CD8-positive, alpha-beta memory T cell (primary cell): ENCODE measurements around the gene COX7B2. TPM values are rescaled to one million over a fixed set of nuclear protein-coding genes. Genes with fewer than 3 reads are reported as not detected.

Experiments used
- CTCF ChIA-PET: fragments of 350-600 bp; sonication (Branson Sonifier 250); formaldehyde crosslinking; loops from one replicate; lab custom pipeline; 2021; ENCODE audit warnings: antibody characterized with exemption; lab: Charles Lee
- POLR2A ChIA-PET: fragments of 350-600 bp; sonication (Branson Sonifier 250); formaldehyde crosslinking; loops from one replicate; lab custom pipeline; 2021; ENCODE audit warnings: antibody characterized with exemption; lab: Charles Lee
- DNase-seq, 5 donors: peaks; one replicate each; pipeline versions ENCODE4 v3.0.0 to v3.0.0-alpha.2; 2020 to 2022; ENCODE audit warnings: mixed read lengths in 1 of 5
- H3K27ac ChIP-seq: one replicate; pipeline ENCODE4 v1.7.0; 2013; ENCODE audit warnings: low read depth, mild to moderate bottlenecking, low read length, moderate library complexity
- H3K27me3 ChIP-seq: 2 replicates; pipeline ENCODE4 v1.7.0; 2013; ENCODE audit warnings: low read length, mild to moderate bottlenecking; ENCODE audit not compliant: insufficient read depth, poor library complexity, severe bottlenecking
- H3K36me3 ChIP-seq: 2 replicates; pipeline ENCODE4 v1.7.0; 2013; ENCODE audit warnings: mild to moderate bottlenecking, low read length, moderate library complexity; ENCODE audit not compliant: insufficient read depth
- H3K4me1 ChIP-seq: 2 replicates; pipeline ENCODE4 v1.7.0; 2013; ENCODE audit warnings: mild to moderate bottlenecking, low read length, moderate library complexity; ENCODE audit not compliant: insufficient read depth
- H3K4me3 ChIP-seq: 2 replicates; pipeline ENCODE4 v1.7.0; 2013; ENCODE audit warnings: mild to moderate bottlenecking, low read length
- H3K9me3 ChIP-seq: 2 replicates; pipeline ENCODE4 v1.7.0; 2013; ENCODE audit warnings: mild to moderate bottlenecking, low read length
- H3K27ac Mint-ChIP-seq, 8 donors: one replicate each; pipeline ENCODE4 v1.8.0; 2020 to 2021; ENCODE audit warnings: mixed read lengths in 8 of 8, mild to moderate bottlenecking in 6 of 8, inconsistent platforms in 3 of 8, moderate library complexity in 3 of 8
- H3K27me3 Mint-ChIP-seq, 2 donors: one replicate each; pipeline ENCODE4 v1.8.0; 2020 to 2021; ENCODE audit warnings: mixed read lengths in 2 of 2, mild to moderate bottlenecking in 1 of 2, moderate library complexity in 1 of 2
- H3K36me3 Mint-ChIP-seq, 3 donors: one replicate each; pipeline ENCODE4 v1.8.0; 2020 to 2021; ENCODE audit warnings: mixed read lengths in 3 of 3, inconsistent platforms in 1 of 3, mild to moderate bottlenecking in 1 of 3
- H3K4me1 Mint-ChIP-seq, 3 donors: one replicate each; pipeline ENCODE4 v1.8.0; 2020 to 2021; ENCODE audit warnings: mixed read lengths in 3 of 3, inconsistent platforms in 1 of 3, mild to moderate bottlenecking in 1 of 3
- H3K4me3 Mint-ChIP-seq, 7 donors: one replicate each; pipeline ENCODE4 v1.8.0; 2020 to 2021; ENCODE audit warnings: mixed read lengths in 7 of 7, mild to moderate bottlenecking in 6 of 7, moderate library complexity in 4 of 7, inconsistent platforms in 2 of 7
- H3K9me3 Mint-ChIP-seq, 5 donors: one replicate each; pipeline ENCODE4 v1.8.0; 2020 to 2022; ENCODE audit warnings: mixed read lengths in 5 of 5, mild to moderate bottlenecking in 3 of 5, moderate library complexity in 2 of 5, inconsistent platforms in 1 of 5
- polyA plus RNA-seq: library from polyadenylated mRNA; unstranded; fragments of 300-500 nt; fragmentation: Illumina TruSeq; gene quantifications from one replicate; pipeline ENCODE4 v1.2.3, GENCODE V29; 2021
- total RNA-seq, 2 experiments: library from RNA; stranded (reverse); gene quantifications; one replicate each; pipeline ENCODE4 v1.2.3, GENCODE V29; 2021

Gene COX7B2
- total and polyA plus RNA-seq, 3 experiments from 2014 or later = not detected

DNA sequence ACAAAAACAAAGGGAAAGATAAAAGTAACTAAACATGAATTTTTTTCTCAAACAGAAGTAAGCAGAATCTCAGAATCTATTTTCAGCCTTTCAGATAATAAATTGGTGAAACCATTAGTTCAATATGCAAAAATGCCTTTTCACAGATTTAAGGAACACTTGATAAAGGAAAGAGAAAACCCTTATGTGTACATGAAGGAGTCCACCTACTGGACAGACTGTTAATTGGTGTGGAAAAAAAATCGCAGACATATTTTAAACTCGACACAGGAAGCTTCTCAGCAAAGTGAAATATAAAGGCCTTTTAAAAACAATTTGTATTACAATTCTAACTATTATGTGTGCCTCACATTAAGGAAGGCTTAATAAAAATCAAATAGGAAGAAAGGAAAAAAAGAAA, 22.3 kb downstream of the COX7B2 start:
- CTCF ChIA-PET = no interaction called here
- Mint-ChIP-seq H3K9me3 (no peaks in the 10 kb centered on the region), H3K27ac (no peak overlapping the region)

GRCh38 chr4:46878641-46879040, 30.4 kb downstream of the COX7B2 start:
- no peaks in the 10 kb centered on the region for H3K4me1 ChIP-seq
- Mint-ChIP-seq H3K36me3 (no peaks in the 10 kb centered on the region), H3K9me3 (peaks cover 0 to 8% (median 0%) of the 10 kb centered on the region in 5 donors), H3K4me1 (no peaks in the 10 kb centered on the region), H3K27ac (no peak overlapping the region), H3K4me3 (no peak overlapping the region), H3K27me3 (peaks cover 0 to 1% of the 10 kb centered on the region in 2 donors)
- ChIA-PET POLR2A (no interaction called here), CTCF (no interaction called here)
- H3K27me3 ChIP-seq = no peaks in the 10 kb centered on the region
- DNase-seq = no peak
- no peak overlapping the region for H3K4me3 ChIP-seq
- no peak overlapping the region for H3K27ac ChIP-seq
- no peaks in the 10 kb centered on the region for H3K36me3 ChIP-seq
- H3K9me3 ChIP-seq = no peaks in the 10 kb centered on the region

More for the DNA sequence above, 22.3 kb downstream of the COX7B2 start:
- H3K4me1 Mint-ChIP-seq = no peaks in the 10 kb centered on the region
- H3K27me3 Mint-ChIP-seq = no peaks in the 10 kb centered on the region
- no peak for DNase-seq
- Histone ChIP-seq H3K27me3 (no peaks in the 10 kb centered on the region), H3K9me3 (no peaks in the 10 kb centered on the region), H3K4me1 (no peaks in the 10 kb centered on the region), H3K36me3 (no peaks in the 10 kb centered on the region), H3K27ac (no peak overlapping the region), H3K4me3 (no peak overlapping the region)
- H3K36me3 Mint-ChIP-seq = no peaks in the 10 kb centered on the region
- no peak overlapping the region for H3K4me3 Mint-ChIP-seq
- POLR2A ChIA-PET = no interaction called here

GRCh38 chr4:46874811-46875210, 34.2 kb downstream of the COX7B2 start:
- CTCF ChIA-PET = no interaction called here

GRCh38 chr4:46870411-46870810, 38.6 kb downstream of the COX7B2 start:
- H3K9me3 Mint-ChIP-seq = peaks cover 0 to 2% (median 0%) of the 10 kb centered on the region in 5 donors
- no peaks in the 10 kb centered on the region for H3K9me3 ChIP-seq
- H3K36me3 Mint-ChIP-seq = no peaks in the 10 kb centered on the region
- ChIA-PET POLR2A (no interaction called here), CTCF (interaction anchor here (1.5 kb wide), 1 partner anchor 11 kb away, joined by 3 read pairs; no protein-coding TSS in a partner anchor)
- no peak overlapping the region for H3K4me3 ChIP-seq
- H3K36me3 ChIP-seq = no peaks in the 10 kb centered on the region
- H3K27me3 Mint-ChIP-seq = no peaks in the 10 kb centered on the region
- H3K27me3 ChIP-seq = no peaks in the 10 kb centered on the region
- DNase-seq = no peak
- no peaks in the 10 kb centered on the region for H3K4me1 Mint-ChIP-seq
- H3K27ac Mint-ChIP-seq = no peak overlapping the region
- no peak overlapping the region for H3K4me3 Mint-ChIP-seq
- H3K4me1 ChIP-seq = no peaks in the 10 kb centered on the region
- H3K27ac ChIP-seq = no peak overlapping the region

More at GRCh38 chr4:46874811-46875210, 34.2 kb downstream of the COX7B2 start:
- H3K4me3 ChIP-seq = no peak overlapping the region
- no peak for DNase-seq
- no peaks in the 10 kb centered on the region for H3K27me3 ChIP-seq
- H3K9me3 Mint-ChIP-seq = peaks cover 0 to 8% (median 0%) of the 10 kb centered on the region in 5 donors
- POLR2A ChIA-PET = no interaction called here
- H3K9me3 ChIP-seq = no peaks in the 10 kb centered on the region
- no peaks in the 10 kb centered on the region for H3K4me1 ChIP-seq
- no peak overlapping the region for H3K27ac Mint-ChIP-seq
- H3K4me3 Mint-ChIP-seq = no peak overlapping the region
- H3K4me1 Mint-ChIP-seq = no peaks in the 10 kb centered on the region
- no peaks in the 10 kb centered on the region for H3K36me3 Mint-ChIP-seq
- H3K27ac ChIP-seq = no peak overlapping the region
- peaks cover 0 to 1% of the 10 kb centered on the region in 2 donors for H3K27me3 Mint-ChIP-seq
- H3K36me3 ChIP-seq = no peaks in the 10 kb centered on the region

DNA sequence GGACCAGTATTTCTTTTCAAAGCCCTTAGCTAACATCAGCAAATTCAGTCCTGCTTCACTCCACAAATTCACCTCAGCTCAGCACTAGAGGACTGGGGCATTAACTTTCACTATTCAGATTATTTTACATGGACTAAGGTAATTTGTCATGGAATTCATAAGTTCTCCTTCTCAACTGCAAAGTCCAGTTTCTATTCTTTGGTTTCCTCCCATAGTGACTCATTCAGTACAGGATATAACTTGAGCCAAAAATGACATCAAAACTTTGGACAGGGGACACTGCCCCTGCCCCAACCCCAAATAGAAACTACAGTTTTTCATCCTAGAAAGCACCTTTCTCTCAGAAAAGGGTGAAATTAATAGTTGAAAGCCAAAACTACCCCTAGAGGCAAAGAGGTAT, 52.7 kb downstream of the COX7B2 start:
- POLR2A ChIA-PET = no interaction called here
- H3K4me3 Mint-ChIP-seq = no peak overlapping the region
- no peak for DNase-seq
- Histone ChIP-seq H3K27me3 (no peaks in the 10 kb centered on the region), H3K4me3 (no peak overlapping the region), H3K4me1 (no peaks in the 10 kb centered on the region), H3K27ac (no peak overlapping the region), H3K9me3 (no peaks in the 10 kb centered on the region), H3K36me3 (no peaks in the 10 kb centered on the region)
- no peaks in the 10 kb centered on the region for H3K4me1 Mint-ChIP-seq
- H3K36me3 Mint-ChIP-seq = no peaks in the 10 kb centered on the region
- H3K9me3 Mint-ChIP-seq = no peaks in the 10 kb centered on the region
- no peak overlapping the region for H3K27ac Mint-ChIP-seq
- CTCF ChIA-PET = no interaction called here
- H3K27me3 Mint-ChIP-seq = peaks cover 0 to 6% of the 10 kb centered on the region in 2 donors

DNA sequence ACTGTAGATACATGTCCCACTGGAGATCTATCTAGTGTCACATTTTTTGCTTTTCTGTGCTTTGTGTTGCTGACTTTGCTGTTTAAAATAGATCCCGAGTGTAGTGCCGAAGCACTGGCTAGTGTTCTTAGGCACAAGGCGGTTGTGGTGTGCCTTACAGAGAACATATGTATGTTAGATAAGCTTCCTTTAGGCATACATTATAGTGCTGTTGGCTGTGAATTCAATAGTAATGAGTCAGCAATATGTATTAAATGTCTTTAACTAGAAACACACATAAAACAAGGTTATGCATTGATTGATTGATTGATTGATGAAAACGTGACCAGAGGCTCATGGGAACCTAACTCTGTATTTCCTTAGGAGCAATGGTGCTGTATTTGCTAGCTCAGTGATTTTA, 56.2 kb downstream of the COX7B2 start:
- ChIA-PET POLR2A (no interaction called here), CTCF (interaction anchor here (1.0 kb wide), 1 partner anchor 8 kb away, joined by 3 read pairs; no protein-coding TSS in a partner anchor)
- no peak for DNase-seq
- Histone ChIP-seq H3K4me1 (no peaks in the 10 kb centered on the region), H3K27me3 (no peaks in the 10 kb centered on the region), H3K27ac (no peak overlapping the region), H3K4me3 (no peak overlapping the region), H3K9me3 (no peaks in the 10 kb centered on the region), H3K36me3 (no peaks in the 10 kb centered on the region)
- no peak overlapping the region for H3K27ac Mint-ChIP-seq
- H3K9me3 Mint-ChIP-seq = no peaks in the 10 kb centered on the region
- no peaks in the 10 kb centered on the region for H3K4me1 Mint-ChIP-seq
- no peaks in the 10 kb centered on the region for H3K36me3 Mint-ChIP-seq
- H3K27me3 Mint-ChIP-seq = no peaks in the 10 kb centered on the region
- no peak overlapping the region for H3K4me3 Mint-ChIP-seq

- CTCF ChIA-PET = no interaction called here
- Histone ChIP-seq H3K27me3 (no peaks in the 10 kb centered on the region), H3K36me3 (no peaks in the 10 kb centered on the region), H3K9me3 (no peaks in the 10 kb centered on the region), H3K27ac (no peak overlapping the region), H3K4me3 (no peak overlapping the region), H3K4me1 (no peaks in the 10 kb centered on the region)
- no peaks in the 10 kb centered on the region for H3K4me1 Mint-ChIP-seq
- H3K27ac Mint-ChIP-seq = no peak overlapping the region
- no peaks in the 10 kb centered on the region for H3K36me3 Mint-ChIP-seq
- POLR2A ChIA-PET = no interaction called here
- no peak overlapping the region for H3K4me3 Mint-ChIP-seq
- no peaks in the 10 kb centered on the region for H3K9me3 Mint-ChIP-seq
- H3K27me3 Mint-ChIP-seq = peaks cover 0 to 1% of the 10 kb centered on the region in 2 donors
- DNase-seq = no peak
These were observed 59.0 kb downstream of the COX7B2 start for GRCh38 chr4:46850026-46850425.

DNA sequence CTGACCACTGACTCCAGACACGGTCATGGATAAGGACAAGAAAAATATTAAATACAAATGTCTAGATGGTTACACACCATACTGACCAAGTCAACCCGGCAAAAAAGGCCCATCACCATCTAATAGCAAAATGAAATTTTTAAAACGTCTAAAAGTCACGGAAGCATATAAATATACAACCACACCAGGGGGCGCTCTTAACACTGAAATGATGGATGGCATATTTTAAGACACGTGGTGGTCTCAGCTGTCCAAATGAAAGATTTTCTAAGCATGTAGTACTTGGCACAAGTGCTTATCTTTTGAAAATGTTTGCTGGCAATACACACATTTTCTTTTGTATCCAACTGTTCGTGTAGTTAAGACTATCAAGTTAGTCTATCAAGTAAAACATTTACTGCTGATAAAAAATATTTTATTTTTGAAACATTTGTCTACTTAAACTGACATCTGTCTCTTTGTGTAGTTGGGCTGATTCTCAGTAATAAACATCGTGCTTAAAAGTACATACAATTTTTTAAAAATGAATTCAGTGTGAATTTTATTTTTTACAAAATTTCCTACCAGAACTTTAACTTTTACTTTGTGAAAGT, 64.6 kb downstream of the COX7B2 start:
- H3K36me3 Mint-ChIP-seq = no peaks in the 10 kb centered on the region
- H3K4me3 Mint-ChIP-seq = no peak overlapping the region
- ChIA-PET POLR2A (no interaction called here), CTCF (interaction anchor here (0.9 to 1.6 kb wide), 2 partner anchors 8 to 539 kb away, joined by 3 read pairs; no protein-coding TSS in a partner anchor)
- no peaks in the 10 kb centered on the region for H3K27me3 ChIP-seq
- no peak overlapping the region for H3K27ac ChIP-seq
- no peaks in the 10 kb centered on the region for H3K4me1 ChIP-seq
- H3K4me3 ChIP-seq = no peak overlapping the region
- H3K27me3 Mint-ChIP-seq = peaks cover 0 to 1% of the 10 kb centered on the region in 2 donors
- no peaks in the 10 kb centered on the region for H3K9me3 Mint-ChIP-seq
- no peaks in the 10 kb centered on the region for H3K9me3 ChIP-seq
- peak overlapping the region in 1 of 8 donors; percentile 35 for H3K27ac Mint-ChIP-seq
- H3K4me1 Mint-ChIP-seq = peaks cover 4 to 12% (median 8%) of the 10 kb centered on the region in 3 donors
- no peaks in the 10 kb centered on the region for H3K36me3 ChIP-seq
- DNase-seq = peak in 4 of 5 donors; percentile 6 to 25 (median 18)
